Measurements from ENCODE around the gene MYH10.

The MYH10 gene

DNA sequence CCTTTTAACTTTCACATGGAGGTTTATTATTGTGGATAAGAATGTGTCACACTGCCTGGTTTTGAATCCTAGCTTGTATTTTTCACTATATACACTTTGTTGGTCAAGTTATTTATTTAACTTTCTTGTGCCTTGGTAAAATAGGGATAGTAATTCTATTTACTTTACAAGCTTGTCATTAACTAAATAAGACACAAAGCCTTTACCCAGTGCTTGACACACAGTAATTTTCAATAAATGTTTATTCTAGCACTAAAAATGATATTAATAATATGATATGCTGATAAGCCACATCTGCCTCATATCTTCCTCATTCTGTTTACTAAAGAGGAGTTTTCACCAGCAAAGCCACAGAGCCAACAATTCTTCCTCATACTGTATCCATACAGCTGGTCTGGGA, 27.8 kb downstream of the MYH10 start:
- DNase-seq = no peak

DNA sequence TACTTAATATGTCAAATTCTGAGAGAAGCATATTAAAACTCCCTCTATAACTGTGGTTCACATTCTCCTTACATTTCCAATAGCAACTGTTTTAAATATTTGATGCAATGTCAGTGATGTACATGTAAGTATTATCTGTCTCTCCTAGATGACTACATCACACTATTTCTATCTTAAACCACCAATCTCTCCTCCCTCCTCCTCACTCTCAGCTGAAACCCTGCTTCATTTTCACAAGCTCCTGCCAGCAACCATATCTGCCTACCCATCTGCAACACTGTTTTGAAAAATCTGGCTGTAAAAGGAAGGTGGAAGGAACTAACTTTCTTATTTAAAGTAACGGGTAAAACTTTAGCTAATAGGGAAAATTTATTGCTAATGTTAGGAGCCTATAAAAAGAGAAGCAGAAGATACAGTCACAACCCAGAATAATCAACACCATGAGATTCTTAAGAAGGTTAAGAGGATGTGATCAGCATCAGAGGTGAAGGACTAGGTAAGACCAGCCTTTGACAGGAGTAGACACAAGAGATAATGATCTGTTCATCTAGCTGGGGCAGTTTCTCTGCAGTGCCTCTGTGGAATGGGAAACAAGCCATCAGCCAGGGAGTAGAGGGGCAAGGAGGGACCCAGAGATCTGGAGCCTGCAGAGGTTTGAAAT, 31.0 kb downstream of the MYH10 start:
- DNase-seq = no peak

DNA sequence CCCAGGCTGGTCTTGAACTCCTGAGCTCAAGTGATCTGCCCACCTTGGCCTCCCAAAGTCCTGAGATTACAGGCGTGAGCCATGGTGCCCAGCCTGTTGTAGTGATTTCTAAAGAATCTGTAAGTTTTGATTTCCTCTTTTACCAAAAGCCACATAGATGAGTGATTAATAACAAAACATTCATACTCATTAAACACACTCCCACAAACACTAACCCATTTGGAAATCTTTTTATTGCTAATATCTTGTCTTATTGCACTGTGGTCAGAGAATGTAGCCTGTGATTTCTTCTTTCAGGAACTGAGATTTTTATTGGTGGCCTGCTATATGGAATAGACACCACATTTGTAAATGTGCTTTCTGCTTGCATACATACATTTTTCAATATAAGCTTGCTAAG, 31.6 kb downstream of the MYH10 start:
- no peak for DNase-seq

DNA sequence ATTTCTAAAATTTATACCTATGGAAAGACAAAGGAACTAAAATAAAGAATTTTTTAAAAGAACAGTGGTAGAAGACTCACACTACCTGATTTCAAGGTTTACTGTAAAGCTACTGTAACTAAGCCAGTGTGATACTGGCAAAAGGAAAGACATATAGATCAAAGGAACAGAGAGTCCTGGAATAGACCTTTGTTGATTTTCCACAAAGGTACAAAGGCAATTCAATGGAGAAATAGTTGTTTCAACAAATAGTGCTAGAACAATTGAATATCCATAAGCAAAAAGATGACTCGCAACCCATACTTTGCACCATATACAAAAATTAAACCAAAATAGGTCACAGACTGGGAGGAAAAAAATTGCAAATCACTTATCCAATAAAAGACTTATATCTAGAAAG, 36.7 kb downstream of the MYH10 start:
- DNase-seq = no peak

DNA sequence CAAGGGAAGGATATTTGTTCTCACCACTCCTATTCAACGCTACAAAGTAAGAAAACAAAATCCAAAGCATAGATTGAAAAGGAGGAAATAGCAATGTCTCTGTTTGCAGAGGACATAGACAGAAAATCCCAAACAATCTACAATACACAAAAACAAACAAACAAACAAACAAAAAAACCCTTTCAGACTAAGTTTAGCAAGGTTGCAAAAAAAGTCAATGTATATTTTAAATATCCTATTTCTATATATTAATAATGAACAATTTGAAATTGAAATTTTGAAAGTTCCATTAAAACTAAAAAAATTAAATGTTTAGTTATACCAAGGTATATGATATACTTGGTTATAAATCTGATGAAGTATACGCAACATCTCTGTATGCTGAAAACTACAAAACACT, 37.2 kb downstream of the MYH10 start:
- no peak for DNase-seq

DNA sequence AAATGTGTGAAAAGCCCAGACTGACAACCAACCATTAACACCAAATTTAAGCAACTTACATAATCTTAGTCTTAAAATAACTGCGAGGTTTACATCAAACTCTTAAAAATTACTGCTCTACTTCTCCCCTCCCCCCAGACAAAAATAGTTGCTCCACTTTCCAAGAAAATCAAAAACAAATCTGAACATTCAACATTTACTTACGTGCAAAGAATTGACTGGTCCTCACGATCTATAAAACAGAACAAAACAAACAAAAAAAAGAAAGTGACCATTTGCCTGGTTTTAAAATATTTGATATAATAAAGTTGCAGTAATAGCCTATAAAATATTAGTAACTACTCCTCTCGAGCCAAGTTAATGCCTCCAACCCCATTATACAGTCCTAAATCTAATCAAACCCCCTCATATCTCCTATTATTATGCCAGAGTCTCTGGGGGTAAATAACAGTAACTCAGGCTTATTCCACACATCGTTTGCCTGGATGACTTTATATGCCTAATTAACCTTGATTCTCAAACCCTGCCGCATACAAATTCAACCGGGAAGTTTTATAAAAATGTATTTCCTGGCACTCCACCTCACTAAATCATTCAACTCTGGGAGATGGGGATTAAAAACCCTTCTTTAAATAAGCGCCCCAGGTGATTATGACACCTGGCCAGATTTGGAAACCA, 41.5 kb downstream of the MYH10 start:
- DNase-seq = no peak

DNA sequence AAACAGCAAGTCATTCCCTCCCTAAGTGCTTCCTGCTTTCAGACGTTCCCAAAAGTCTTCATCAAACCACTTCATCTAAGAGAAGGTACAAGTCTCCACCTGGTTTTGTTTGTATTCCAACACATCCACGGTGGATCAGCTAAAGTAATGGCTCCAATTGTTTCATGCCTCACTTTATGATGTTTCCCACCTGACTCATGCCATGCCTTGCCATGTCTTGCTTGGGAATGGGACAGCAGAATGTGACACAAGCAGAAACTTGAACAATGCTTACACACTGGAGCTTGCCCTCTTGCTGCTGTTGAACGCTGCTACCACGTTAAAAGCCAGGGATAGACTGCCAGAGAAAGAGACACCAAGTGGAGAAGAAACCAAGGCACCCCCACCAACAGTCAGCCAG, 43.8 kb downstream of the MYH10 start:
- no peak for DNase-seq

DNA sequence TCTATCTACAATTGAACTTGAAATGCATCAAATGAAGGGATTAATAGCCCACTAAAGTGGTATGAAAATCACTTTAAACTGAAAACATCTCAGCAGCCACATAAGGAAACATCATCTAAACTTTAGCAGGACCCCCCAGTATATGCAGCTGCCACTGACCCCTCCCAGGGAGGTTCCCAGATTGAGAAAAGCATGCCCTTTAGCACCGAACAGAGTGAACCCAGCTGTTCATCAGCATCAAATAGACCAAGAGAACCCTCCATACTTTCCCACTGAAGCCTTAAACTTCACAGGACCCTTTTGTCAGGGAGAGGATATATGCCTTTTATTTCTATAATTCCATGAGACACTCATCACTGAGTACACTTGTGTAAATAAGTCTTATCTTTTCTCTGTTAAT, 44.6 kb downstream of the MYH10 start:
- DNase-seq = no peak

DNA sequence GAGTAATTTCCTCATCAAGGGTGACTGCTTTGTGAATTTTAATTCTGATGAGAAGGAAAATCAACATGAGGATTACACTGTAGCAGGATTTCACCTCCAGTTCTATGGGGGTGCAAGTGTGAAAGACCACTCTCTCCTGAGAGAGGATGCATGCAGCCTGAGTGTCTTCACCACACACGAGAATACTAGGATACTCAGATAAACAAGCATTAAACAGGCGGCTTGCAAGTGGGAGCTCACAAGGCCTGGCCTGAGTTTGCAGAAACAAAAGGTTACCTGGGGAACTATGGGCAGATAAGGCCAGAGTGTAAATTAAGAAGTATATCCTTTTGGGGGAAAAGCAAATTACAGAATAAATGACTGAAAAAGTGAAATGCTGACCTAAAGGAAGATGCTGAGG, 46.6 kb downstream of the MYH10 start:
- DNase-seq = no peak

DNA sequence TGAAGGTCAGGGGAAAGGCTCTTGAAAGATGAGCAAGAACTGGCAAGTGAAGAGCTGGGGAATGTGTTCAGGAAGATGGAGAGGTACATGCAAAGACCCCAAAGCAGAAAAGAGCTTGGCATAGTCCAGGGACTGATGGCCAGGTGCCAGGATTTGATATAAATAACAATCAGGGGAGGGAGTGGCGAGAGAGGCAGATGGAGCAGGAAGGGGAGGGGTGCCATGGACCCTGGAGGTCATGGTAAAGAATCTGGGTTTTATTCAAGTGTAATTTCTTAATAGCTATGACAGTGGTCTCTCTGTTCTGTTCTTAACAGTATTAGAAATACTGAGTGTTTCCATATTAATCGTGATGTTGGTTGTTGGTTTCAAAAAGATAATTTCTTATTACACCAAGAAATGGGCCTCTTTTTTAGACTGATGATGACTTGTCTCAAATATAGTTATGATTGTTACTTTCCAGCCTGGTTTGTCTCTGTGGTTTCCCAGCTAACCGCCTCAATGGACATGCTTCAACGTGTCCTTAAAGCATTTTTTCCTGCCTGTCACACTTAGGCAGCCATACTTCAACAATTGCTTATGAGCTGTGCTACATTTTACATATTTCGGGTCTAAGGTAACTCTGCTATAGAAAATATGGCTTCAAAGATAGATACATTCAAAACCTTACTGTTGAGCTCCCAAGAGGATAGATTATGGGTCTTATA, 49.4 kb downstream of the MYH10 start:
- DNase-seq = no peak

DNA sequence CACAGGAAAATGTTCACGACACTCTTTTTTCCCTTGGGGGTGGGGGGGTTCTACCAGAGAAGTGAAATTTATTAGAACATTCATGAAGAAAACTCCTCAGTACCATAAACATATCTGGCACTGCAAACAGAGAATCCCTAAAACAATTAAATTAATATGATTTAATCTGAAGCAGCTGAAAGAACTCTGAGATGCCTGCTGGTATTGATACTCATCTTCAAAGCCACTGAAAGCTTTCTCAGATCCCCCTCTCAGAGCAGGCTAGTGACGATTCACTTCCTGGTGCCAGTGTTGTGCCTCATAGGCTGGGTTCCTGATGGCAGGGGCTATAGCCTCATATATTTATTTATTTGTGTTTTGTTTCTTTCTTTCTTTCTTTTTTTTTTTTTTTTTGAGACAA, 52.7 kb downstream of the MYH10 start:
- DNase-seq = no peak

DNA sequence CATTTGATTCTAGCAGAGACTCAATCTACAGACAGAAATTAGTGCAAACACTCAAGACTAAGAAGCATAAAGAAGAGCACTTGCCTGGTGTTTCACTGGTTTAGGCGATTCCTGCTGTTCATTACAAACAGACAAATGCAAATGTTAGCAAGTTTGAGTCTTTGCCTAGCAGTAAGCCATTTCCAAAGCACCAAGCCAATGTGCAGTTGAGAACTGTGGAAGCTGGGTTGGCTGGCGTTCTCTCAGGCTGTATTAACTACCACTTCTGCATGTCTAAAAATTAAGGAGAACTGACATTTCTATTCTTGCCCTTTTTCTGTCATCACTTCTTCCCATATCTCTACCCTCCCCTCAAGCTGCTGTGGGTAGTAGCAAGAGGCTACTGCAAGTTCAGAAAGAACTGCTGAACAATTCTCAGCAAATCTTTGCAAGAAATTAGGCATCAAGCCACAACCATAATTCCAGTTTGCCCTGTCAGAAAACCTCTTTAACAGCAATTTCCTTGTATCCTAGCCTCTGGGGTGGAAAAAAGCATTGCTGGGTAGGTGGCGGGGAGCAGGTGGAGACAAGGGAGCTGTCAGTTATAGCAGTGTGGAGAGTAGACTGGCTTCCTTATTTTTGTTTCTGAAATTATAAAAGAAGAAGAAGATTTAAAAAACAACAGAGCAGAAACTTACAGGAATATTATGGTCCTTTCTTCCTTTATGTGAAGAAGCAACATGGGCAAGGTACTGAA, 53.8 kb downstream of the MYH10 start:
- no peak for DNase-seq

DNA sequence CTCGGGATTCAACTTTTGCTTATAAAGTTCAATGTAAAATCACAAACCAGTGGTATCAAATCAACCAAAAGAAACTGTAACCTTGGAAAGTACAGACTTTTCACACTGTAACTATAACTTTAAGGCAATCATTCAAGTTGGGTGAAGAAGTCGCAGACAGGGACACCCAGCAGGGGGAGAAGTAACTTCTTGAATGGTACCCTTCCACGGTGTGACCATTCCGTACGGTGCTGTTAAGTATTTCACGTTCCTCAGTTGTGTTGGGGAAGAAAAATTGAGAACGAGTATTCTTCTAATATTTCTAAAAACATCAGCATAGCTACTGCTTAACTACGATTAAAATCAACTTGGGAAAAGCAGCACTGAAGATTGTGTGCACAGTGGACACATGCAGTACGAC, 55.8 kb downstream of the MYH10 start:
- DNase-seq = no peak

DNA sequence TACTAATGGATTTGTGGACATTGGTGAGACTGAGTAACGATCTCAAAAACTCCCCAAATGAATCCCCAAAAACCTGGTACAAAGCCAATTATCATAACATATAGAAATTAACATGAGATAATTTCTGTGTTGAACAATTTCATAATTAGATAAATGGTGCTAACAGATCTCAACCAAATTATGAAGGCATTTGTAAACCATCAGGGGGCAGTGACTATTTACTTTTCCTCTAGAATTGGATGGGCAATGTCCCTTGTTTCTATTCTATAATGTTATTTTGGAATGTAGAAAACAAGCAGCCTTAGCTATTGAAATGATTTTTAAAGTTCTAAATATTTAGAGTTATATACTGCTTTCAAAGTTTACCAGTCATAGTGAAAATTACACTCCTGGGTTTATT, 57.8 kb downstream of the MYH10 start:
- DNase-seq = no peak

DNA sequence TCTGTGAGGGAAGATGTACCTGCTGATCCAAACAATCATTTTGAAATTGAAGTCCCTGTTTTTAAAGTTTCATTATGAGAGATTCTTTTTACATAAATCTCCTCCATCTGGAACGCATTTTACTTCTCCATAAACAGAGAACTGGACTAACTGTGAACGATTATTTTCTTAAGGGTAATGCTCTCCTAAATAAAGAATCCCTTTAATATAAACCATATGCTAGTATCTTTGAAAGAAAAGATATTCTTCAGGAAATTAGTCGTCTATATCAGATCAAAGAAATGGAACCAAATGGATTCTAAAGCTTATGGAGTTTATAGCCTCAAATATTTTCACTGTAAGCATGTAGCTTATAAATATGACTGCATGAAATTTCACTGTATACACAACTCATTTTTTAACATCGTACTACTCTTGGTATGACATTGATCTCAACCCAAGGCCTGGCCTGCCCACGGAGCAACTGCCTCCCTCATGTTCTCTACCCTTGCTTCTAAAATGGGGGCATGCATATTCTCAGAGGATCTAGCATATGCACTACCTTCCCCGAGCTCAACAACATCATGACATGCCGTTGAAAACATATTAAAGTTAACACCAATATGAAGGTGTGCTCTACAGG, 66.4 kb downstream of the MYH10 start:
- no peak for DNase-seq

DNA sequence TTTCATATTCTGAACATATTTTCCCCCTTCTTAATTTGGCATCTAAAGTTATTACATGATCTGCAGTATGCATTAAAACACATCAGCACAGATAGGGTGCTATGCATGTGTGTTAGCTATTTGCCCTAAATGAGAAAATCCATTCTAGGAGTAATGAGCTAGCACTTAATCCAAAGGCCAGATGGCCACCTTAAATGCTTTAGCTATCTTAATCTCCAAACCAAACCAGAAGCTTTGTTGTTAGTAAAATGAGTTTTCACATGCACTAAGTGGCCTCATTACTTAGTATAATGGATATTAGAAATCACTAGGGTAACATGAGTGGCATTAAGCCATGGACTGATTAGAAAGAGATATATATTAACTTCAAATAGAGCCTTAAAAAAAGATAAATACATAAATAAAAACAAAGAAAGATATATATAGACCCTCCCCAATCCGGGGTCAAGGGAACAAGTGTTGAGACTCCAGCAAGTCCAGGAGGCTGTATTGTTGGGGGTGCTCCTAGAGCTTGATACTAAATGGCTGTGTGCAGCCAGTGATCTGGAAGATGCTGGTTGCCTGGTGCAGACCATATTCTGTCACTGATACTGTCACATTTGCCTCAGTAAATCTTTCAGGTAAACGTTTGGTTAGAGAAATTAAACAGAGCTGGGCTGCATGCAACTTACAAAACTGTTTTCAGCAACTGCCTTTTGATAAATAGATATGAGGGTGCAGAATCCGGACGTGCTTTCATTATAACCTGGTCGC, 67.3 kb downstream of the MYH10 start:
- no peak for DNase-seq

DNA sequence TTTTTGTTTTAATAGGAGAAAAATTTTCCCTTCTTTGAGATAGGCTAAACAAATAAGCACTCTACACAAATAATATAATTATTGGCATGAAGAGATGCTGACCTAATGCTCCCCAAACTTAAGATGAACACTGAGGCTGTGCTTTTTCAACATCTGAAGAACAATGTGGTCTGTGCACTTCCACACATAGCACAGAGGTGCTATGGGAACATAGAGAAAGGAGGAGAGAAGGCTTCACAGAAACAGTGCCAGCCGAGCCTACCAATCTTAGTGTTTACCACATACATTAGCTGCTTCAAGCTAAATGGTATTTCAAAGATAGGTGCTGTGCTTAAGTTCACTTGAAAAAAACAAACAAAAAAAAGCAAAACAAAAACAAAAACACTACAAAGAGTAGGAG, 72.4 kb downstream of the MYH10 start:
- no peak for DNase-seq

DNA sequence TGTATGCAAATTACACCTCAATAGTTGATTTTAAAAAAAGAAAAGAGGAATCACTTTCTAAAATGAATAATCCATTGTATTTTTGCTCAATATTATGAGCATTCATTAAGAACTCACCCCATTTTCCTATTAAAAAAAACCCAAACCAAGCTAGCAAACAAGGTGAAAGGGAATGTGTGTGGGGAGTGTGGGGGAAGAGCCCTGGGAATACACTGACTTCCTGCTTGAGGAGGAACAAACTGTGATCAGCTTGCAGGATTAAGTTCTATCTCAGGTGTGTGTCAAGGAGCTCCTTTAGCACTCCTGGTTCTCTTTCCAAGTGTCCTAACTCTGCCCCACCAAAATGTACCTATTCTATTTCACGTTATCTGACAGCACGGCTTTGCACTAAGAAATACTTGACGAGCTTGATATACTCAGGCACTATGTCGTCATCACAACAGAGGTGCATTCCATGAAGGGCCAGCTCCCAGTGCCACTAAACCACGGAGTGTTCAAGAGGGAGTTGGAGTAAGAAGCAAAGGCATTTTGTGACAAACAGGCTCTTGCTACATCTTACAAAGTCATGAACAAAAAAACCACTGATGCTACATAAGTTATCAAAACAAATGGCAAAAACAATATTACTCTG, 73.2 kb downstream of the MYH10 start:
- DNase-seq = no peak

DNA sequence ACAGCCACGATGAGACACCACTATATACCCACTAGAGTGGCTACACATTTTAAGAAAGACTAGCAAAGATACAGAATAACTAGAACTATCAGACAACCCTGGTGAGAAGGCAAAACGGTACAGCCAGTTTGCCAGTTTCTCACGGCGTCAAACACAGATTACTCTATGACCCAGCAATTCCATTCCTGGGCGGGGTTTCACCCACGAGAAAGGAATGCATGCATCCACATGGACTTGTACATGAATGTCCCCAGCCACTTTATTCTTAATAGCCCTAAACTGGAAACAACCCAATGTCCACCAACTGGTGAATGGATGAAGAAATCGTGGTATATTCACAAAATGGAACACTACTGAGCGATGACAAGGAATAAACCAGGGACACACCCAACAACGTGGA, 74.5 kb downstream of the MYH10 start:
- DNase-seq = no peak

DNA sequence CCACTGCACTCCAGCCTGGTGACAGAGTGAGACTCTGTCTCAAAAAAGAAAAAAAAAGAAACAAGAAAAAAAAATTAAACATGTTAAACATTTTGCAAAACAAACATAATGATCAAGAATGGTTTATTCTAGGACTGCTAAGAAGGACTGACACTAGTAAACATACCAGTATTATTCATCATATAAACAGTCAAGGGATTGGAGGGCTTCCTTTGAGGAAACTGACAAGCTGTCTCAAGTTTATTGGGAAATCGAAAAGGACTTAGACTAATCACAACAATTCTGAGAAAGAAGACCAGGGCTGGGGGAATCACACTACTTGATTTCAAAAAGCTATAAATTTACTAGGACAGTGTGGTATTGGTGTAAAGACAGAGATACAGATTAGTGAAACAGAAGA, 75.5 kb downstream of the MYH10 start:
- DNase-seq = no peak

DNA sequence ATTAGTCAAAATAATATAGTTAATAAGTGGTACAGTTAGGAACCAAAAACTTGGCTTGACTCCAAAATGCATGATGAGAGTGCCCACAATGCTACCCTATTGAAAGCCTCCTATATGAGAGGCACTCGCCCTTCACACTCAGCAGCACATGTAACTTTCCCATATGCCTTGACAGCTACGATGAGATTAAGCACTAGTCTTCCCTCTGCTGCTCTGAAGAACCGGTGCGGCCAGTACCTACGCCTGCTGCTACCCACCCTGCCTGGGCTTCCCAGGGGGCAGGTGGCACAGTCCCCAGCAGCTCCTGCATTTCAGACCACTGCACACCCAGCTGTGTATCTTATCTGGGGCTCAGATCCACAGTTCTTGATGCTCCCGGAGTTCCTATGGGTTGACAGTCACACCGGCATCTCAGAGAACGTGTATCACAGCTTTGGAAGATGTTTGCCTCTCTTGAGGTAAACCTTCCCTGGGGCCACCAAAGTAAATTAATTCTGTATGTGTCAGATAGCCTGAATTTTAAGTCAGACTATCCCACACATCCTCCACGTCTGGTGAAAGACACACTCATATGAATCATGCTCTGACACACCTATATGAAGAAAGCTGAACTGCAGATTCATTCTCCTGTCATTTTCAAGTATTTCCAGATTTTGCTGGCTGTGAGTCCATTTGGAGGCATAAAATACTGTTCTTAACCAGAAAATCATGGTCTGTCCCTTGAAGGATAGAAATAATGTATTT, 77.8 kb downstream of the MYH10 start:
- DNase-seq = no peak

All from C1 segment of cervical spinal cord (tissue), 14 donors.